ENCODE results near the gene KIF1C.
A peak's percentile ranks its signal among the peaks of the same experiment; 100 is the strongest.
"Not testable (repeated sequence)": the region's sequence is repeated elsewhere in the genome, so short reads cannot be mapped to it uniquely, and the experiment has no call there.

The KIF1C gene

DNA sequence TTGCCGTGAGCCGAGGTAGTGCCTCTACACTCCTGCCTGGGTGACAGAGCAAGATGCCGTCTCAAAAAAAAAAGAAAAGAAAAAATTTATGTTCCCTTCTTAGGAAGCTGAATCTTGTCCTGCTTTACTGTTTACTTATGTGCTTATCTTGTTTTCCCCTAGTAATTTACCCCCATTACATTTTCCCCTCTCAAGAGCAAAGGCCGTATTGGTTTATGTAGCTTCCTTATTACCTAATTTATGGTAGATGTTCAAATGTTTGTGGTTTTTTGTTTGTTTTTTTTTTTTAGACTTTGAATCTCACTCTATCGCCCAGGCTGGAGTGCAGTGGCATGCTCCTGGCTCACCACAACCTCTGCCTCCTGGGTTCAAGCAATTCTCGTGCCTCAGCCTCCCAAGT lies 47.7 kb downstream of the KIF1C start:
- peak; percentile 23 for DNase-seq

GRCh38 chr17:5047446-5047845 lies 49.7 kb downstream of the KIF1C start:
- no peak for DNase-seq

- DNase-seq: peak; percentile 89
Observed at GRCh38 chr17:5049314-5049841, 51.6 kb downstream of the KIF1C start.

GRCh38 chr17:5050278-5050677 lies 52.5 kb downstream of the KIF1C start:
- DNase-seq: no peak

GRCh38 chr17:5055543-5055942 lies 57.8 kb downstream of the KIF1C start:
- no peak for DNase-seq

GRCh38 chr17:5065227-5065744 lies 67.5 kb downstream of the KIF1C start:
- DNase-seq: no peak

GRCh38 chr17:5068236-5068635 lies 70.5 kb downstream of the KIF1C start:
- no peak for DNase-seq

DNA sequence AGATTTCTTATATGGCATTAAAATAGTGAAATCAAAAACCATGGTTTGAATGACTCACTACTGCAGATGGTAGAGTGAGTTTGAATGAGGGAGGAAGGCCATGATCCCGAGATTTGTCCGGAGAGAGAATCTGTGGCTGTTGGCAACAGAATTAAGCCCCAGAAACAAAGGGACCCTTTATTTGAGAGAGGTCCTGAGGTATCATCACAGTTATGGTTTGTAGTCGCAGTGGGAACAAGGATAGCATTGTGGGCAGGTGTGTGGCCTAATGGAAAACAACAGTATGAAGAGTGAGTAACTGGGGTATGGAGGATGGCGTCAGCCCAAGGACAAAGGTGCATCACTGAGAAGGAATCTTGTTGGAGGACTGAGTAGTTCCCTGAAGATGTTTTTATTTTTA lies 72.0 kb downstream of the KIF1C start:
- no peak for DNase-seq

- DNase-seq: not testable (repeated sequence)
Observed at GRCh38 chr17:5075472-5075871, 77.7 kb downstream of the KIF1C start.

DNA sequence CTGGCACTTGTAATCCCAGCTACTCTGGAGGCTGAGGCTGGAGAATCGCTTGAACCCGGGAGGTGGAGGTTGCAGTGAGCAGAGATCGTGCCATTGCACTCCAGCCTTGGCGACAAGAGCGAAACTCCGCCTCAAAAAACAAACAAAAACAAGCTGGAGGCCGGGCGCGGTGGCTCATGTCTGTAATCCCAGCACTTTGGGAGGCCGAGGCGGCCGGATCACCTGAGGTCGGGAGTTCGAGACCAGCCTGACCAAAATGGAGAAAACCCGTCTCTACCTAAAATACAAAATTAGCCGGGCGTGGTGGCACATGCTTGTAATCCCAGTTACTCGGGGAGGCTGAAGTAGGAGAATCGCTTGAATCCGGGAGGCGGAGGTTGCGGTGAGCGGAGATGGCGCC lies 79.5 kb downstream of the KIF1C start:
- DNase-seq: not testable (repeated sequence)

- DNase-seq: no peak
Observed at GRCh38 chr17:5077781-5078105, 80.0 kb downstream of the KIF1C start.

All from central memory CD4-positive, alpha-beta T cell (primary cell).